ENCODE measurements around the gene VASP. TPM values are rescaled to one million over a fixed set of nuclear protein-coding genes. Genes with fewer than 3 reads are reported as not detected.
"Not testable (repeated sequence)": the region's sequence is repeated elsewhere in the genome, so short reads cannot be mapped to it uniquely, and the experiment has no call there.

VASP gene
- total and polyA plus RNA-seq, 2 experiments from 2014 or later = 72.4 to 91.6 TPM

GRCh38 chr19:45509692-45510015 is 2.4 kb downstream of the VASP start:
- no peak for DNase-seq (ENCODE audit: low read depth in 1 of 2, low spot score in 1 of 2)
- Histone ChIP-seq H3K4me3 (peak overlapping the region; percentile 72), H3K27ac (peak overlapping the region; percentile 92), H3K36me3 (no peaks in the 10 kb centered on the region), H3K27me3 (no peaks in the 10 kb centered on the region), H3K4me1 (ENCODE audit: low read depth) (no peaks in the 10 kb centered on the region), H3K9me3 (ENCODE audit: low read depth) (no peaks in the 10 kb centered on the region)
- TF ChIP-seq CTCF (IDR thresholded peaks at IDR 0.05; ENCODE audit: low read depth, low read length) = no peak

GRCh38 chr19:45510352-45510751 is 3.1 kb downstream of the VASP start:
- H3K27ac ChIP-seq; H3K4me1 ChIP-seq (ENCODE audit: low read depth); H3K9me3 ChIP-seq (ENCODE audit: low read depth); DNase-seq (ENCODE audit: low read depth in 1 of 2, low spot score in 1 of 2); H3K27me3 ChIP-seq; H3K36me3 ChIP-seq; H3K4me3 ChIP-seq: not testable (repeated sequence)

- H3K4me3 ChIP-seq = no peak overlapping the region
- H3K9me3 ChIP-seq (ENCODE audit: low read depth) = no peaks in the 10 kb centered on the region
- no peak for DNase-seq (ENCODE audit: low read depth in 1 of 2, low spot score in 1 of 2)
- no peak for TF ChIP-seq CTCF (IDR thresholded peaks at IDR 0.05; ENCODE audit: low read depth, low read length)
- H3K4me1 ChIP-seq (ENCODE audit: low read depth) = no peaks in the 10 kb centered on the region
- no peaks in the 10 kb centered on the region for H3K27me3 ChIP-seq
- no peaks in the 10 kb centered on the region for H3K36me3 ChIP-seq
- H3K27ac ChIP-seq = no peak overlapping the region
These were observed 3.8 kb downstream of the VASP start for GRCh38 chr19:45511074-45511473.

GRCh38 chr19:45512881-45513483 is 5.7 kb downstream of the VASP start:
- no peak for TF ChIP-seq CTCF (IDR thresholded peaks at IDR 0.05; ENCODE audit: low read depth, low read length)
- Histone ChIP-seq H3K4me3 (no peak overlapping the region), H3K27me3 (no peaks in the 10 kb centered on the region), H3K4me1 (ENCODE audit: low read depth) (no peaks in the 10 kb centered on the region), H3K9me3 (ENCODE audit: low read depth) (no peaks in the 10 kb centered on the region), H3K36me3 (peaks cover 3% of the 10 kb centered on the region), H3K27ac (peak overlapping the region; percentile 1)
- DNase-seq (ENCODE audit: low read depth in 1 of 2, low spot score in 1 of 2) = no peak

- H3K4me1 ChIP-seq (ENCODE audit: low read depth) = no peaks in the 10 kb centered on the region
- H3K27me3 ChIP-seq = no peaks in the 10 kb centered on the region
- no peak overlapping the region for H3K4me3 ChIP-seq
- H3K36me3 ChIP-seq = peaks cover 16% of the 10 kb centered on the region
- no peak overlapping the region for H3K27ac ChIP-seq
- TF ChIP-seq CTCF (IDR thresholded peaks at IDR 0.05; ENCODE audit: low read depth, low read length) = no peak
- H3K9me3 ChIP-seq (ENCODE audit: low read depth) = no peaks in the 10 kb centered on the region
- no peak for DNase-seq (ENCODE audit: low read depth in 1 of 2, low spot score in 1 of 2)
These were observed 7.2 kb downstream of the VASP start for GRCh38 chr19:45514376-45515051.

GRCh38 chr19:45515081-45515624 is 7.9 kb downstream of the VASP start:
- no peaks in the 10 kb centered on the region for H3K4me1 ChIP-seq (ENCODE audit: low read depth)
- no peak overlapping the region for H3K27ac ChIP-seq
- no peak overlapping the region for H3K4me3 ChIP-seq
- no peak for TF ChIP-seq CTCF (IDR thresholded peaks at IDR 0.05; ENCODE audit: low read depth, low read length)
- H3K36me3 ChIP-seq = peaks cover 19% of the 10 kb centered on the region
- DNase-seq (ENCODE audit: low read depth in 1 of 2, low spot score in 1 of 2) = no peak
- H3K27me3 ChIP-seq = no peaks in the 10 kb centered on the region
- H3K9me3 ChIP-seq (ENCODE audit: low read depth) = no peaks in the 10 kb centered on the region
